ENCODE data around the gene GRM4.

Gene GRM4

GRCh38 chr6:34027445-34027936 lies 118.4 kb downstream of the GRM4 start:
- no peaks in the 10 kb centered on the region for H3K9me3 ChIP-seq (ENCODE audit: low read depth, low read length)
- no peak overlapping the region for H3K27ac ChIP-seq
- TF ChIP-seq POLR2AphosphoS5 (IDR thresholded peaks at IDR 0.05; ENCODE audit: borderline replicate concordance, low read depth, low read length) (no peak), FOXP2 (optimal IDR thresholded peaks at IDR 0.05; ENCODE audit: control extremely low read depth, extremely low read length, insufficient read depth) (no peak), EZH2 (IDR thresholded peaks at IDR 0.05) (no peak)
- no peak overlapping the region for H3K9ac ChIP-seq (ENCODE audit: insufficient read length)
- DNase-seq (ENCODE audit: low read depth, low spot score), result no peak
- no peak overlapping the region for H3K4me3 ChIP-seq
- no peaks in the 10 kb centered on the region for H3K36me3 ChIP-seq (ENCODE audit: insufficient read depth, low read length)

- Histone ChIP-seq H3K4me3 (no peak overlapping the region), H3K27ac (no peak overlapping the region), H3K36me3 (ENCODE audit: insufficient read depth, low read length) (no peaks in the 10 kb centered on the region), H3K9ac (ENCODE audit: insufficient read length) (no peak overlapping the region), H3K9me3 (ENCODE audit: low read depth, low read length) (no peaks in the 10 kb centered on the region)
- DNase-seq (ENCODE audit: low read depth, low spot score), result no peak
- TF ChIP-seq FOXP2 (optimal IDR thresholded peaks at IDR 0.05; ENCODE audit: control extremely low read depth, extremely low read length, insufficient read depth), result no peak
- TF ChIP-seq POLR2AphosphoS5 (IDR thresholded peaks at IDR 0.05; ENCODE audit: borderline replicate concordance, low read depth, low read length), result no peak
- no peak for TF ChIP-seq EZH2 (IDR thresholded peaks at IDR 0.05)
Observed at GRCh38 chr6:34025861-34026260, 120.0 kb downstream of the GRM4 start.

GRCh38 chr6:34025112-34025807 lies 120.6 kb downstream of the GRM4 start:
- Histone ChIP-seq H3K9me3 (ENCODE audit: low read depth, low read length) (no peaks in the 10 kb centered on the region), H3K4me3 (no peak overlapping the region), H3K9ac (ENCODE audit: insufficient read length) (no peak overlapping the region), H3K27ac (no peak overlapping the region), H3K36me3 (ENCODE audit: insufficient read depth, low read length) (no peaks in the 10 kb centered on the region)
- DNase-seq (ENCODE audit: low read depth, low spot score), result no peak
- TF ChIP-seq POLR2AphosphoS5 (IDR thresholded peaks at IDR 0.05; ENCODE audit: borderline replicate concordance, low read depth, low read length), result no peak
- no peak for TF ChIP-seq EZH2 (IDR thresholded peaks at IDR 0.05)
- no peak for TF ChIP-seq FOXP2 (optimal IDR thresholded peaks at IDR 0.05; ENCODE audit: control extremely low read depth, extremely low read length, insufficient read depth)

- no peak overlapping the region for H3K27ac ChIP-seq
- no peaks in the 10 kb centered on the region for H3K9me3 ChIP-seq (ENCODE audit: low read depth, low read length)
- H3K4me3 ChIP-seq, result no peak overlapping the region
- no peak for DNase-seq (ENCODE audit: low read depth, low spot score)
- H3K36me3 ChIP-seq (ENCODE audit: insufficient read depth, low read length), result no peaks in the 10 kb centered on the region
- no peak for TF ChIP-seq EZH2 (IDR thresholded peaks at IDR 0.05)
- no peak for TF ChIP-seq FOXP2 (optimal IDR thresholded peaks at IDR 0.05; ENCODE audit: control extremely low read depth, extremely low read length, insufficient read depth)
- no peak for TF ChIP-seq POLR2AphosphoS5 (IDR thresholded peaks at IDR 0.05; ENCODE audit: borderline replicate concordance, low read depth, low read length)
- H3K9ac ChIP-seq (ENCODE audit: insufficient read length), result no peak overlapping the region
Observed at GRCh38 chr6:34022873-34023255, 123.0 kb downstream of the GRM4 start.

- Histone ChIP-seq H3K27ac (no peak overlapping the region), H3K4me3 (no peak overlapping the region), H3K9me3 (ENCODE audit: low read depth, low read length) (no peaks in the 10 kb centered on the region), H3K36me3 (ENCODE audit: insufficient read depth, low read length) (no peaks in the 10 kb centered on the region), H3K9ac (ENCODE audit: insufficient read length) (no peak overlapping the region)
- DNase-seq (ENCODE audit: low read depth, low spot score), result no peak
- TF ChIP-seq POLR2AphosphoS5 (IDR thresholded peaks at IDR 0.05; ENCODE audit: borderline replicate concordance, low read depth, low read length) (no peak), EZH2 (IDR thresholded peaks at IDR 0.05) (no peak), FOXP2 (optimal IDR thresholded peaks at IDR 0.05; ENCODE audit: control extremely low read depth, extremely low read length, insufficient read depth) (no peak)
Observed at GRCh38 chr6:34022250-34022872, 123.5 kb downstream of the GRM4 start.

- Histone ChIP-seq H3K9ac (ENCODE audit: insufficient read length) (no peak overlapping the region), H3K4me3 (no peak overlapping the region), H3K36me3 (ENCODE audit: insufficient read depth, low read length) (no peaks in the 10 kb centered on the region), H3K9me3 (ENCODE audit: low read depth, low read length) (no peaks in the 10 kb centered on the region), H3K27ac (no peak overlapping the region)
- no peak for TF ChIP-seq EZH2 (IDR thresholded peaks at IDR 0.05)
- no peak for TF ChIP-seq POLR2AphosphoS5 (IDR thresholded peaks at IDR 0.05; ENCODE audit: borderline replicate concordance, low read depth, low read length)
- no peak for DNase-seq (ENCODE audit: low read depth, low spot score)
Observed at GRCh38 chr6:34021554-34022190, 124.2 kb downstream of the GRM4 start.

- Histone ChIP-seq H3K27ac (no peak overlapping the region), H3K4me3 (no peak overlapping the region), H3K9me3 (ENCODE audit: low read depth, low read length) (no peaks in the 10 kb centered on the region), H3K9ac (ENCODE audit: insufficient read length) (no peak overlapping the region), H3K36me3 (ENCODE audit: insufficient read depth, low read length) (no peaks in the 10 kb centered on the region)
- TF ChIP-seq EZH2 (IDR thresholded peaks at IDR 0.05) (no peak), FOXP2 (optimal IDR thresholded peaks at IDR 0.05; ENCODE audit: control extremely low read depth, extremely low read length, insufficient read depth) (no peak), POLR2AphosphoS5 (IDR thresholded peaks at IDR 0.05; ENCODE audit: borderline replicate concordance, low read depth, low read length) (no peak)
- no peak for DNase-seq (ENCODE audit: low read depth, low spot score)
Observed at GRCh38 chr6:34020807-34021553, 124.9 kb downstream of the GRM4 start.

GRCh38 chr6:34020278-34020677 lies 125.6 kb downstream of the GRM4 start:
- no peak for DNase-seq (ENCODE audit: low read depth, low spot score)
- no peak overlapping the region for H3K4me3 ChIP-seq
- no peak overlapping the region for H3K27ac ChIP-seq
- no peaks in the 10 kb centered on the region for H3K36me3 ChIP-seq (ENCODE audit: insufficient read depth, low read length)
- H3K9ac ChIP-seq (ENCODE audit: insufficient read length), result no peak overlapping the region
- H3K9me3 ChIP-seq (ENCODE audit: low read depth, low read length), result no peaks in the 10 kb centered on the region
- TF ChIP-seq EZH2 (IDR thresholded peaks at IDR 0.05) (no peak), FOXP2 (optimal IDR thresholded peaks at IDR 0.05; ENCODE audit: control extremely low read depth, extremely low read length, insufficient read depth) (no peak), POLR2AphosphoS5 (IDR thresholded peaks at IDR 0.05; ENCODE audit: borderline replicate concordance, low read depth, low read length) (no peak)

All from SK-N-MC (cell line).